ENCODE results near the gene RAD21L1. TPM values are rescaled to one million over a fixed set of nuclear protein-coding genes. Genes with fewer than 3 reads are reported as not detected.

Gene RAD21L1
- polyA plus RNA-seq, 1 donor from 2014 or later = not detected

DNA sequence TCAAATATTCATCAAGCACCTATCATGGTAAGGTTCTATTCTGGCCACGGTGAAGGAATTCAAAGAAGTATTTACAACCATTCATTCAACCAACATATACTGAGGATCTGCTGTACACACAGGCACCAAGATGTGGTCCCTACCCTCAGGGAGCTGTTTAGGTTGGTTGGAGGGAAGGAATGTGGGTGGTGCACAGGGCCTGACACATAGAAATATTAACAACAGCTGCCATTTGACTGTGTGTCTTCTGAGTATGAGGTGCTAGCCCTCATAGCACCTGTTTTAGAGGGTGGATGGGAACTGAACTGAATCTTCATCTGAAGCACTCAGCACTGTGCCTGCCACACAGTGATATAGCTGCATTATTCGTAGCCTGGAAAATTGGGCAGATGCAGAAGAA lies 47.5 kb downstream of the RAD21L1 start:
- Histone ChIP-seq H3K79me2 (replicated peaks; ENCODE audit: insufficient read depth, low read length) (no peaks in the 10 kb centered on the region), H2AFZ (ENCODE audit: low read depth, low read length) (no peak overlapping the region), H4K20me1 (ENCODE audit: insufficient read depth) (no peaks in the 10 kb centered on the region), H3K27me3 (ENCODE audit: insufficient read depth, low read depth, low read length) (no peaks in the 10 kb centered on the region), H3K4me2 (ENCODE audit: low read length) (no peak overlapping the region), H3K36me3 (ENCODE audit: insufficient read depth, low read length) (peaks cover 6% of the 10 kb centered on the region), H3K9me2 (ENCODE audit: insufficient read depth, low read length) (no peaks in the 10 kb centered on the region), H3K9ac (ENCODE audit: low read length) (no peak overlapping the region), H3F3A (ENCODE audit: insufficient read depth, low read length, poor library complexity, severe bottlenecking) (no peaks in the 10 kb centered on the region), H3K9me3 (ENCODE audit: low read length) (no peaks in the 10 kb centered on the region), H3K4me3 (ENCODE audit: low read length) (no peak overlapping the region), H3K27ac (ENCODE audit: low read length) (no peak overlapping the region)
- TF ChIP-seq MXI1 (conservative IDR thresholded peaks at IDR 0.05; ENCODE audit: poor library complexity, severe bottlenecking) = no peak
- TF ChIP-seq POLR2AphosphoS5 (IDR thresholded peaks at IDR 0.05) = no peak
- TF ChIP-seq, protein P1, sequence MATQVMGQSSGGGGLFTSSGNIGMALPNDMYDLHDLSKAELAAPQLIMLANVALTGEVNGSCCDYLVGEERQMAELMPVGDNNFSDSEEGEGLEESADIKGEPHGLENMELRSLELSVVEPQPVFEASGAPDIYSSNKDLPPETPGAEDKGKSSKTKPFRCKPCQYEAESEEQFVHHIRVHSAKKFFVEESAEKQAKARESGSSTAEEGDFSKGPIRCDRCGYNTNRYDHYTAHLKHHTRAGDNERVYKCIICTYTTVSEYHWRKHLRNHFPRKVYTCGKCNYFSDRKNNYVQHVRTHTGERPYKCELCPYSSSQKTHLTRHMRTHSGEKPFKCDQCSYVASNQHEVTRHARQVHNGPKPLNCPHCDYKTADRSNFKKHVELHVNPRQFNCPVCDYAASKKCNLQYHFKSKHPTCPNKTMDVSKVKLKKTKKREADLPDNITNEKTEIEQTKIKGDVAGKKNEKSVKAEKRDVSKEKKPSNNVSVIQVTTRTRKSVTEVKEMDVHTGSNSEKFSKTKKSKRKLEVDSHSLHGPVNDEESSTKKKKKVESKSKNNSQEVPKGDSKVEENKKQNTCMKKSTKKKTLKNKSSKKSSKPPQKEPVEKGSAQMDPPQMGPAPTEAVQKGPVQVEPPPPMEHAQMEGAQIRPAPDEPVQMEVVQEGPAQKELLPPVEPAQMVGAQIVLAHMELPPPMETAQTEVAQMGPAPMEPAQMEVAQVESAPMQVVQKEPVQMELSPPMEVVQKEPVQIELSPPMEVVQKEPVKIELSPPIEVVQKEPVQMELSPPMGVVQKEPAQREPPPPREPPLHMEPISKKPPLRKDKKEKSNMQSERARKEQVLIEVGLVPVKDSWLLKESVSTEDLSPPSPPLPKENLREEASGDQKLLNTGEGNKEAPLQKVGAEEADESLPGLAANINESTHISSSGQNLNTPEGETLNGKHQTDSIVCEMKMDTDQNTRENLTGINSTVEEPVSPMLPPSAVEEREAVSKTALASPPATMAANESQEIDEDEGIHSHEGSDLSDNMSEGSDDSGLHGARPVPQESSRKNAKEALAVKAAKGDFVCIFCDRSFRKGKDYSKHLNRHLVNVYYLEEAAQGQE (IDR thresholded peaks at IDR 0.05; ENCODE audit: borderline replicate concordance) = no peak
- TF ChIP-seq EZH2 (IDR thresholded peaks at IDR 0.05; ENCODE audit: borderline replicate concordance, insufficient read depth, low read length, poor library complexity, severe bottlenecking) = no peak
- TF ChIP-seq EP300 (conservative IDR thresholded peaks at IDR 0.05; ENCODE audit: poor library complexity, severe bottlenecking) = no peak
- no peak for TF ChIP-seq RAD21 (conservative IDR thresholded peaks at IDR 0.05)
- TF ChIP-seq SMC3 (conservative IDR thresholded peaks at IDR 0.05; ENCODE audit: poor library complexity) = no peak
- TF ChIP-seq TAF1 (IDR thresholded peaks at IDR 0.05; ENCODE audit: low read depth) = no peak
- TF ChIP-seq, protein P2, sequence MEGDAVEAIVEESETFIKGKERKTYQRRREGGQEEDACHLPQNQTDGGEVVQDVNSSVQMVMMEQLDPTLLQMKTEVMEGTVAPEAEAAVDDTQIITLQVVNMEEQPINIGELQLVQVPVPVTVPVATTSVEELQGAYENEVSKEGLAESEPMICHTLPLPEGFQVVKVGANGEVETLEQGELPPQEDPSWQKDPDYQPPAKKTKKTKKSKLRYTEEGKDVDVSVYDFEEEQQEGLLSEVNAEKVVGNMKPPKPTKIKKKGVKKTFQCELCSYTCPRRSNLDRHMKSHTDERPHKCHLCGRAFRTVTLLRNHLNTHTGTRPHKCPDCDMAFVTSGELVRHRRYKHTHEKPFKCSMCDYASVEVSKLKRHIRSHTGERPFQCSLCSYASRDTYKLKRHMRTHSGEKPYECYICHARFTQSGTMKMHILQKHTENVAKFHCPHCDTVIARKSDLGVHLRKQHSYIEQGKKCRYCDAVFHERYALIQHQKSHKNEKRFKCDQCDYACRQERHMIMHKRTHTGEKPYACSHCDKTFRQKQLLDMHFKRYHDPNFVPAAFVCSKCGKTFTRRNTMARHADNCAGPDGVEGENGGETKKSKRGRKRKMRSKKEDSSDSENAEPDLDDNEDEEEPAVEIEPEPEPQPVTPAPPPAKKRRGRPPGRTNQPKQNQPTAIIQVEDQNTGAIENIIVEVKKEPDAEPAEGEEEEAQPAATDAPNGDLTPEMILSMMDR (IDR thresholded peaks at IDR 0.05; ENCODE audit: poor library complexity, severe bottlenecking) = no peak

DNA sequence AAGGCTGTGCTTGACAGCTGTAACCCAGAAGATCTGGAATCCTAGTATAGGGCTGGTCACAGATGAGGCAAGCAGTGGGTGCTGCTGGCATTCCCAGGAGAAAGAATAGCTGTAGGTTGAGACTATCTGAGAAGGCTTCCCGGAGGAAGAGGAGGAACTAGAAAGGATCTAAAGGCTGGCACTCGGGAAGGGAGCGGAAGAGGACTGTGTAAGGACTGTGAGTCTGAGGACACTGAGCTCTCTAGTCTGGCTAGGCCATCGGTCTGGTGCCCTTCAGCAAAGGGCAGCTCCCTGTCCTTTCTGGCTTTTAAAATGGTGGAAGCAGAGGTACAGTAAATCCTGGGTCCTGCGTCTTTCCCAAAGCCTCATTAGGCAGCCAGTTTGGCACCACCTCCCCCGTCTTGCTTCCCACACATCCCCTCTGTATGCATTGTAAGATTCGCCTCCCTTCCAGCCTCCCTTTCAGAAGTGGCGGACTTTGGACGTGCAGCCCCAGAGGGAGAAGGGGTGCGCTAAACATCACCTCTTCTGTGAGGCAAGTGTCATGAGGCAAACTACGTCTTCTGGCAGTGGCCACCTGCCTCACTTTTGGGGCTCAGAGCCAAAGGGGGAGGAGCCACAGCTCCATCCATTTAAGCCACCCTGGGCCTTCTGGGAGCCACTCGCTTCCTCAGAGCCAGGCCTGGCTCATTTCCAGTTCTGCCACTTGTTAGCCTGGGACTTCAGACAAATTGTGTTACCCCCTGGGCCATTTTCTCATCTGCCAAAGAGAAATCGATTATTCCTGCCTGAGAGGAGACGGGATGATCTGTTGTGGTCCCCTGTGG lies 48.9 kb downstream of the RAD21L1 start:
- H3K9me3 ChIP-seq (ENCODE audit: low read length) = no peaks in the 10 kb centered on the region
- H2AFZ ChIP-seq (ENCODE audit: low read depth, low read length) = no peak overlapping the region
- TF ChIP-seq SMC3 (conservative IDR thresholded peaks at IDR 0.05; ENCODE audit: poor library complexity) (no peak), POLR2AphosphoS5 (IDR thresholded peaks at IDR 0.05) (no peak), EP300 (conservative IDR thresholded peaks at IDR 0.05; ENCODE audit: poor library complexity, severe bottlenecking) (no peak), RAD21 (conservative IDR thresholded peaks at IDR 0.05) (no peak), EZH2 (IDR thresholded peaks at IDR 0.05; ENCODE audit: borderline replicate concordance, insufficient read depth, low read length, poor library complexity, severe bottlenecking) (no peak), TAF1 (IDR thresholded peaks at IDR 0.05; ENCODE audit: low read depth) (no peak), MXI1 (conservative IDR thresholded peaks at IDR 0.05; ENCODE audit: poor library complexity, severe bottlenecking) (no peak)
- TF ChIP-seq, protein P2 (IDR thresholded peaks at IDR 0.05; ENCODE audit: poor library complexity, severe bottlenecking) = no peak
- TF ChIP-seq, protein P1 (IDR thresholded peaks at IDR 0.05; ENCODE audit: borderline replicate concordance) = no peak
- no peak overlapping the region for H3K27ac ChIP-seq (ENCODE audit: low read length)
- no peaks in the 10 kb centered on the region for H3K27me3 ChIP-seq (ENCODE audit: insufficient read depth, low read depth, low read length)
- no peak overlapping the region for H3K4me2 ChIP-seq (ENCODE audit: low read length)
- H3F3A ChIP-seq (ENCODE audit: insufficient read depth, low read length, poor library complexity, severe bottlenecking) = no peaks in the 10 kb centered on the region
- H3K36me3 ChIP-seq (ENCODE audit: insufficient read depth, low read length) = peaks cover 6% of the 10 kb centered on the region
- no peaks in the 10 kb centered on the region for H3K9me2 ChIP-seq (ENCODE audit: insufficient read depth, low read length)
- H3K79me2 ChIP-seq (replicated peaks; ENCODE audit: insufficient read depth, low read length) = no peaks in the 10 kb centered on the region
- H3K4me3 ChIP-seq (ENCODE audit: low read length) = no peak overlapping the region
- no peak overlapping the region for H3K9ac ChIP-seq (ENCODE audit: low read length)
- H4K20me1 ChIP-seq (ENCODE audit: insufficient read depth) = no peaks in the 10 kb centered on the region

All from neural cell (in vitro differentiated cells).